ENCODE results near the gene XRCC1. TPM values are rescaled to one million over a fixed set of nuclear protein-coding genes. Genes with fewer than 3 reads are reported as not detected.

Gene XRCC1
- total and polyA plus RNA-seq, 9 of the 15 experiments (the other 6 are each of a cell fraction or from before 2014, with no cell fraction given) = 1.5 to 36.9 (median 24.9) TPM

- H3K4me1 ChIP-seq (replicated peaks in 1 of 2; ENCODE audit: control insufficient read depth in 2 of 2, insufficient read depth in 2 of 2, low read length in 2 of 2) = peaks cover 3 to 7% of the 10 kb centered on the region in 2 experiments; a peak in 4 of 5 replicates
- no peaks in the 10 kb centered on the region for H3K79me2 ChIP-seq (ENCODE audit: control insufficient read depth, insufficient read depth, low read length)
- H3K27me3 ChIP-seq (ENCODE audit: control insufficient read depth in 2 of 2, insufficient read depth in 2 of 2, low read length in 2 of 2) = no peaks in the 10 kb centered on the region
- H3K9me1 ChIP-seq (ENCODE audit: control insufficient read depth, insufficient read depth, low read length) = no peaks in the 10 kb centered on the region
- BruUV-seq (replicated peaks) = no TSS peak
- no peak overlapping the region for H3K27ac ChIP-seq (ENCODE audit: extremely low read depth, low read depth, low read length)
- ATAC-seq (no peak), FAIRE-seq (no peak), DNase-seq (ENCODE audit: extremely low read depth in 1 of 4, low spot score in 3 of 4) (no peak)
- POLR2A ChIA-PET = no interaction called here
- no peak overlapping the region for H3K4me3 ChIP-seq
- CTCF ChIA-PET (ENCODE audit: low intra/inter-chr PET ratio) = no interaction called here
- intact Hi-C loops (cut with micrococcal nuclease) = no loop called here
- no peaks in the 10 kb centered on the region for H3K9me3 ChIP-seq (replicated peaks; ENCODE audit: control insufficient read depth, insufficient read depth, low read depth, low read length)
- H3K9ac ChIP-seq (ENCODE audit: insufficient read depth in 1 of 2, low read depth in 2 of 2, low read length in 2 of 2) = no peak overlapping the region
- 0 out of 3 replicates have a peak, but pooled peaks cover 4% of the 10 kb centered on the region for H3K36me3 ChIP-seq (ENCODE audit: control insufficient read depth, insufficient read depth, low read length)
- H3K4me2 ChIP-seq (ENCODE audit: insufficient read depth, low read length) = no peak overlapping the region
- no peak overlapping the region for H2AFZ ChIP-seq (ENCODE audit: low read depth, low read length)
- in situ Hi-C loops (cut with MboI) = no loop called here
- TF ChIP-seq BRCA1 (IDR thresholded peaks at IDR 0.05) (no peak), BRCA1 (CRISPR knock-in tag; IDR thresholded peaks at IDR 0.05) (no peak), HNRNPK (IDR thresholded peaks at IDR 0.05; ENCODE audit: low read depth, low read length, poor library complexity, severe bottlenecking) (no peak), GTF2F1 (IDR thresholded peaks at IDR 0.05; ENCODE audit: low read depth, low read length) (no peak), ZNF76 (CRISPR knock-in tag; IDR thresholded peaks at IDR 0.05; ENCODE audit: borderline replicate concordance) (no peak), ZNF609 (CRISPR knock-in tag; IDR thresholded peaks at IDR 0.05; ENCODE audit: borderline replicate concordance) (no peak), NCOA6 (IDR thresholded peaks at IDR 0.05) (no peak), MLLT1 (IDR thresholded peaks at IDR 0.05) (no peak), RFX1 (IDR thresholded peaks at IDR 0.05) (no peak)
- no peaks in the 10 kb centered on the region for H4K20me1 ChIP-seq (replicated peaks; ENCODE audit: control insufficient read depth, insufficient read depth, low read length)
- WGBS (ENCODE audit: insufficient coverage, low coverage, missing lambda C conversion rate) = 36% methylated on average over 2 of the region's 2 CpGs
Measured at GRCh38 chr19:43586346-43586745, 11.0 kb upstream of the XRCC1 start.
